Limb (tissue), 2 donors: ENCODE measurements around the gene ZMIZ1.

Source experiments
- DNase-seq, 2 donors: peaks; one replicate each; pipeline ENCODE4 v3.0.0-alpha.2; 2016; ENCODE audit errors: extremely low spot score in 2 of 2

ZMIZ1 gene

DNA sequence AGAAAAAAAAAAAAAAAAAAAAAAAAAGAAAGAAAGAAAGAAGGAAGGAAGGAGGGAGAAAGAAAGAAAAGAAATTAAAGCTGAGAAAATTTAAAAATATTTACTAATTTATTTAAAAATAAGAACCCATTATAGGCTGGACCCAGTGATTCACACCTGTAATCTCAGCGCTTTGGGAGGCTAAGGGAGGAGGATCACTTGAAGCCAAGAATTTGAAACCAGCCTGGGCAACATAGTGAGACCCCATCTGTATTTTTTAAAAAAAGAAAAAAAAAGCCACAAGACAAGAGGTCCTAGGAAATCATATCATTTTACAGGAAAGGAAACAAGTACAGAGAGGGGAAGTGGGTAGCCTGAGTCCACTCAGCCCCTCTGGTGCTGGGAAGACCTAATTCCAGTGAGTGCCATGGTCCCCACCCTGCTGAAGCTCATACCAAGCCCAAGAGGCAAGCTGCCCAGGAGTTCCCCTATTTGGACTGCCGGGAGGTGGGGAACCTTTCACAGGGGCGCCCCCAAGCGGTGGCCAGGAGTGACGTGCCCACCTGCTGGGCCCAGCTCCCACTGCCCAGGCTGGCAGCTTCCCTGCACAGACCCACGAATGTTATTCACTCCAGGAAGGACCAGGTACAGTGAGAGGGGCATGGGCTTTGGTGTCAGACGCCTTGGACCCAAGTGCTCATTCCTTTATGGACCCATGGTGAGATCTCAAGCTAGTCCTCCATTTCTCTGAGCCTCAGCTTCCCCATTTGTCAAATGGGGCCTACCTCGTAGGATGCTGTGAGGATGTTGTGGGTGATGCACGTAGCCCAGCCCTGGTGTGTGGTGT is 133.6 kb downstream of the ZMIZ1 start:
- DNase-seq, result peak in 1 of 2 donors; percentile 67

- peak in 1 of 2 donors; percentile 57 for DNase-seq
Observed at GRCh38 chr10:79203014-79203644, 134.4 kb downstream of the ZMIZ1 start.

DNA sequence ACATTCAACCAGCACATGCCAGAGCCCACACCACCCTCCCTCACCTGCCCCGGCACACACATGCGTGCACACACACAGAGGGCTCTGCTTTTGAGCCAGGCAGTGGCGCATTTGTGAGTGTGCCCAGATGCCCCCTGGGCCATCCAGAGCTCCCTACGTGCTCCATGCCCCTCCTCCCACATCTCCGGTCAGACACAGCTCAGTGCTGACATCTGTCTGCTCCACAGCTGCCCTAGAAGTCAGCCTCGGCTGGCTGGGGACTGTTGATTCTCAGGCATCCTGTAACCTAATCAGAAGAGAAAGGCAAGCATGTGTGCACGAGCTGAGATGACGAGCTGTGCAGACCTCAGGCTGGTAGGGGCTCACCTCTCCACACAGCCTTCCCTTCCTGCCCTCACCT is 135.1 kb downstream of the ZMIZ1 start:
- DNase-seq, result peak in 1 of 2 donors; percentile 47

DNA sequence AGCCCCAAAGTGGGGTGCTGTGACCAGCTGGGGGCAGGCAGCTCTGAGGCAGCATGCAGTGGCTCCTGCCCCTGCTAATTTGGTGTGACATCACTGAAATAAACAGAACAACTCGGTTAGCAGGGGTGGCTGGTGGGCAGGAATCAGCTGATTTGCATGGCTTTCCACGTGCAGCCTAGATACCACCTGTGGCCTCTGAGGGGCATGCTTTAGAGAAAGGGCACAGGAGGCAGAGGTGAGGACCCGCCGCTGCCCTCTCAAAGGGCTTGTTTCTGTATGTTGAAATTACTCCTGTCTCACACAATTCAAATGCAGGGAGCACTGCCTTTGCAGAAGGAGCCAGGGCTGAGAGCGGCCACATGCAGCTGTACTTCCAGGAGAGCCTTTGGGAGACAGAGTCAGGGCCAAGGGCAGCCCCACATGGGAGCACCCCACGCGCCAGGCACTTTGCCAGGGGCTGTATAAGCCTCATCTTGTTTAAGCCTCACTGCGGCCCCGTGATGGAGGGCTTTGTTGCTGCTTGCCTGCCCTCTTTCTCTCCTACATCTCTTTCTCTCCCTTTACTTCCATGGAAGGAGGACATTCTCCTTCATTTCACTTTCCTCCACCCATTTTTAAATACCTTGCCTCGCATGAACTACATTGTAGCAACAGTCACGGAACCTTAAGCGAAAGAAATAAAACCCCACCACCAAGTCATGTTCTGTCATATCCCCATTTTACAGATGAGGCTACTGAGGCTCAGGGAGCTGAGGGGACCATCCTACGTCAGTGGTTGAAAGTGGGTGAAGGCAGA is 137.7 kb downstream of the ZMIZ1 start:
- DNase-seq, result no peak

GRCh38 chr10:79207096-79207357 is 138.3 kb downstream of the ZMIZ1 start:
- no peak for DNase-seq

DNA sequence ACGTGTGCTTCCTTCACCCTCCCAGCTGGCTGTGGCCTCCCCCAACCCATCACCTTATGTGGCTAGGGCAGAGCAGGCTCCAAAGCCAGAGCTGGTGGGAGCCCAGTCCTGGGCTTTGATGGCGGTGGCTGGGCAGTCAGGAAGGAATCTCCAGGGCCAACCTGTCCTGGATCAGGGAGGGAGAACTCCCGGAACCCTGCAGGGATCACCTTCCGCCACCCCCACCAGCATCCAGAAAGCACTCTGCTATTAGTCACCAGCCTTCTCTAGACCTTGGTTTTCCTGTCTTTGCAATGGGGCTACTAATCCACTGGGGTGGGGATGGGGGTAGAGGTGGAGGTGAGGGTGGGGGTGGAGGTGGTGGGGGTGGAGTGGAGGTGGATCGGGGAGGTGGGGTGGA is 139.0 kb downstream of the ZMIZ1 start:
- DNase-seq, result no peak

- DNase-seq, result no peak
Observed at GRCh38 chr10:79208251-79208983, 139.7 kb downstream of the ZMIZ1 start.

DNA sequence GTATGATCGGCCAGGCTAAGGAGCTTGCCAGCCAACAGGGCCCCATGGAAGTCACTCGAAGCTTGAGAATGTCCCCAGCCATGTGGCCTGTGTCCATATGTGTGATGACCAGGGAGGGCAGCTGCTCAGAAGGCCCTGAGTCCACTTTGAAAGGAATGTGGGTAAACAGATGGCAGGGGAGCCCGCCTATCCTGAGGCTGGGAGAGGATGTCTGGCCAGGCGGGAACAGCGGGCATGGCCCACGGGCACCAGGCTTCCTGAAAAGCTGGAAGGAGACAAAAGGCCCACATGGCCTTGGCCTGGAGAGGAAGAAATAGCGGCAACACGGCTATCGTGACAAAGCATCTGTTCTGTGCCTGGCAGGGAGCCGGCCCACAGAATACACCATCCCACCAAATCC is 140.6 kb downstream of the ZMIZ1 start:
- no peak for DNase-seq

- DNase-seq, result no peak
Observed at GRCh38 chr10:79209831-79210230, 141.1 kb downstream of the ZMIZ1 start.

DNA sequence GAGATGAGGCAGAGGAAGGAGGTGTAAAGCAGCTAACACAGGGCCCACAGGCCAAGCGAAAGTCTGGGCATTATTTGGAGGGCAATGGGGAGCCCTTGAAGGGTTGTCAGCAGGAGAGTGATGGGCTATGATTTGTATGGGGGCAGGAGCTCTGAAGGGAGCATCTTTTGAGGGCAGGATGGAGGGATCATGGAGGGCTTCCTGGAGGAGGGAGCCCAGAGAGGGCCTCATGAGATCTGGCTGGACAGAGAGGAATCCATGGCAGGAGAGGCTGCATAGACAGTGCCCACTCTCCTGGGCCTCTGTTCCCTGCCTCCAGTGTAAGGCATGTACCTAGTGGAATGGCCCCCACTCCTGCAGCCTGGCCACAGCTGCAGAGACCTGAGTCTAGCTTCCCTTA is 141.9 kb downstream of the ZMIZ1 start:
- DNase-seq, result no peak

DNA sequence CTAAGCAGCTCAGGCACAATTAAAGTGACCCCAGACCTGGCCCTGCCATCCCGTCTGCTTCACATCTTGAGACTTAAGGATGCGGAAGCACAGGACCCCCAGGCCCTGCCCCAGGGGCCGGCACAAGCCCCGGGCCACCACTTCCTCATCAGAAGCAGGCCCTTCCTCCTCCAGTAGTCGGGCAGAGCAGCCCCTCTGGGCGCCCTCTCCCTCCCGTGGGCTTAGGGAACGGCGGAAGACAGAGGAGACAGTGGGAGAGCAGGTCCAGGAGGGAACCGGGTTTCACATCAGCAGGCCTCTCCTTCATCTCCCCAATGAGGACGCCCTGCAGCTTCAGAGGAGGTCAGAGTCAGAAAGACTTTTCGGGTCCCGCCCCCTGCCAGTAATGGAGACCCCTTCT is 142.8 kb downstream of the ZMIZ1 start:
- DNase-seq, result no peak

DNA sequence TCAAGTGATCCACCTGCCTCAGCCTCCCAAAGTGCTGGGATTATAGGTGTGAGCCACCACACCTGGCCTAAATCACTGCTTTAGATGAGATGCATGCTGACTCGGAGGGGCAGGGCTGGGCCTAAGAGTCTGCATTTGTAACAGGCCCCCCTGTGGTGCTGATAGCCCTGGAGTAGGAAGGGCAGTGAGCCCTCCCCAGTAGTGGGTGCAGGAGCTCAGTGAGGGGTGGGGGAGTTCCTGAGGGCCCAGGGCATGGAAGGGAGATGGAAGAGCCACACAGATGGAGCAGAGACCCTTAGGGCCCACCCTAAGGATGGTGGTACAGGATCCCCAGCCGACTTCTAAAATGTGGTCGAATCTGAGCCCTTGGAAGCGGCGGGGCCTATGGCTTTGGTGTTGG is 146.8 kb downstream of the ZMIZ1 start:
- no peak for DNase-seq

GRCh38 chr10:79219322-79219957 is 150.7 kb downstream of the ZMIZ1 start:
- DNase-seq, result no peak

DNA sequence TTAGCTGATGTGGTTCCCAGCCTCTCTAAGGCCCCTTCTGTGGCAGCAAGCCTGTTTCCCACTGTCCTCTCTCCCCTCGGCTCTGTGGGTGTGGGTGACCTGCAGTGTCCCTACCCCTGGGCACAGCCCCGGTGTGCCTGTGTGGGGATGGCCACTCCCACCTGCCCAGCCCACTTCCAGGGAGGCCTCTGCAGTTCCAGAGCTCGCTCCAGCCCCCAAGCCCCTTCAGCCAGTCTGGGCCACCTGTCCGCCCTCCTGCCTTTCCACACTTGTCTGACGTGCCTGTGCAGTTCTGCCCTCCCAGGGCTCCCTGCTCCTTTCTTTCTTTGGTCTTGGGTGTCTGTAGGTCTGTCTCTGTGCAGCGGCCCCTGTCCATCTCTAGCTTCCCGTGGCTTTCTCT is 151.5 kb downstream of the ZMIZ1 start:
- DNase-seq, result no peak

DNA sequence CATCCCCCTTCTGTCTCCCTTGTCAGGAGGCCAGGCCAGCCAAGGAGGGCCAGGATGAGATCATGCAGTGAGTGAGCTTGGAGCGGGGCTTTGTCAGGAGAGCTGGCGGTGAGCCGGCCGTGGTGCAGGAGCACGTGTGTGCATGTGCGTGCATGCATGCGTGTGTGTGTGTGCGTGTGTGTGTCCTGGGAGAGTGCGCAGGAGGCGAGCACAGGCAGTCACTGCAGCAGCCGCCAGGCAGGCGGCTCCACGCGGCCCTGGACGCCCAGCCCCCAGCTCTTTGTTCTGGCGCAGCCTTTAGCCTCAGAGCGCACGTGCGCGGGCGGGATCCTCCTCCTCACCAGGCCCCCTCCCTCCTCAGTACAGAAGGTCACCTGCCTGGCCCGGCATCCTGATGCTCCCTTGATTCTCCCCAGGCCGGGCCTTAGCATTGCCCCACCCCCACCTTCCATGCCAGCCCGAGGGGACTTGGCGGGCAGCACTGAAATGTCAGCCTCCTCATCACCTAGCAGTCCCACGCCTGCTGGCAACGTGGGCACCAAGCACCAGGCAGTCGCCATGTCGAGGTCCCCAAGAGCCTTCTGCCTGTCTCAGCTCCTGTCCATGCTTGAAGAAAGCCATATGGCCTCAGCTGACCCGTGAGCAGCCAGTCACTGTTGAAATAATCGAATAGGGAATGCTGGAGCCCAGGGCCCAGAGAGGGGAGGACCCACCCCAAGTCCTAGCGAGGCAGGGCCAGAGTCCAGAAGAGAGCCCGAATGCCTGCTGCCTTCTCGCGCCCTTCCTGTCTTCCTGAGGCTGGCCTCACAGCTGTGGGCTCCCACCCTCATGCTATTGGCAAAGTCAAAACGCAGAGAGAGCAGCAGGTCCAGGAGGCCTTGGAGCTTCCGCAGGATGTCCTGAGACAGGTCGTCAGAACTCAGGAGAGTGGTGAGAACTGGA is 152.6 kb downstream of the ZMIZ1 start:
- DNase-seq, result peak; percentile 85 to 93

DNA sequence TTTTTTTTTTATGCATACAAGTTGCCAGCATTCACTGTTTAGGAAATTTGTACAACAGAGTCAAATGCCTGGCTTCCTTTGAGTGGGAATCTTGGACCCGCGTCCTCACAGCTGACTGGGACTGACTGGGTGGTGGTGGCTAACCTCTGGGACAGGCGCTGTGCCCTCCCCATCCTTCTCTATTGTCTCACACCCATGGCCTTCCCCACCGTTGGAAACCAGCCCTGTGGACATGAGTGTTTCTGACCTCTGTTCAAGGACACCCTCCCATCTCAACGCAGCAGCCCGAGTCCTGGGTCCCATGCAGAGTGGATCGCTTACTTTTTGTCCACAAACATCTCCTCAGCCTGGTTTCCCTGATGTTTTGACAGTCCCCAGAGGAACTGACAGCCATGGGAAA is 153.4 kb downstream of the ZMIZ1 start:
- no peak for DNase-seq

DNA sequence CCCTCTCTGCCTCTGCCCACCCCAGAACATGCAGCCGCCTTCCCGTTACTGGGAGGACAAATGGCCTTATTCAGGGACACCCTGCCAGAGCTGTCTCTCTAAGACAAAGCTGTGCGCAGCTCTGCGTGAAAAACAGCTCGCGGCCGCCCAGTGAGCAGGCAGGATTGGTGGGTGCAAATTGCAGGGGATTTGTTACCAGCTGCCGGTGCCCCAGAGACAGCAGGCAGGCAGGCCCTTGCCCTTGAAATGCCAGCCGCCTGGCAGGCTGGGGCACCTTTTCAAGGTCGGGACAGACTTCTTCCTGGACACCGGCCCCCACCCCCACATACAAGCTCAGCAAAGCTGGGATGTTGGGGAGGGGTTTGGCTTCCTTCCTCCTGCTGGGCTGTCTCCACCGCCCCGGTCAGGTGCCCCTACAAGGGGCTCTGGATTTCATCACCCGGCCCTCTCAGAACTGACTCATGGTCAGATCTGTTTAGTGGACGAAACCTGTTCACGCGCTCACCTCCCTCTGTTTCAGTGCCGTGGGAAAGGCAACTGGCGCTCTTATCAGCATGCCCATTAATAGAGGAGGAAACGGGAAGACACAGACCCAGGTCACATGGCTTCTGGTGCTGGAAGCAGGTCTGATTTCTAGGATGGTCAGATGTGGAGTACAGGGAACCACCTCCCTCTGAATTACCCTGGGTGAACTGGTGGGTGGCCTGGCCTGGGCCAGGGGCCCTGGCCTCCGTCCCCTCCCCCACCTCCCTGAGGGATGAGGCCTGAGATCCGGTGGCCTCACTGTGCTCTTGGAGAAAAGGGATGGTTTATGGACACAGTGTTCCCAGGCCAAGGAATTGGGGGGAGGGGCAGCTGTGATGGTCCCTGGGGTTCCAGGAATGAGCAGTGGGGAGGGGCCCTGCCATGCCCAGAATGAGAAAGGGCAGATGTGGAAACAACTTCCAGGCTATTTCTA is 154.6 kb downstream of the ZMIZ1 start:
- peak in 1 of 2 donors; percentile 68 for DNase-seq

GRCh38 chr10:79224263-79224949 is 155.6 kb downstream of the ZMIZ1 start:
- no peak for DNase-seq

GRCh38 chr10:79224992-79225391 is 156.2 kb downstream of the ZMIZ1 start:
- no peak for DNase-seq
